HepG2 (cell line): ENCODE results near the gene ZBTB46. TPM values are rescaled to one million over a fixed set of nuclear protein-coding genes. Genes with fewer than 3 reads are reported as not detected.

Source experiments
- FOXM1 ChIP-seq: sonication (generic); formaldehyde crosslinking; IDR thresholded peaks from 2 replicates; pipeline ENCODE4 v1.5.0; 2020; ENCODE audit warnings: missing genetic modification reagents
- RBFOX2 ChIP-seq: fragments of 200-400 bp; formaldehyde crosslinking; IDR thresholded peaks from 2 replicates; pipeline ENCODE4 v1.6.1; 2017; ENCODE audit warnings: low read depth, mild to moderate bottlenecking, low read length
- ZC3H4 ChIP-seq: sonication (generic); formaldehyde crosslinking; IDR thresholded peaks from 2 replicates; pipeline ENCODE4 v1.4.0; 2020; ENCODE audit warnings: missing genetic modification reagents, borderline replicate concordance
- ZFP1 ChIP-seq: IDR thresholded peaks from 2 replicates; pipeline ENCODE4 v1.6.1; 2016
- ZNF142 ChIP-seq: sonication (generic); formaldehyde crosslinking; IDR thresholded peaks from 2 replicates; pipeline ENCODE4 v1.4.0; 2020; ENCODE audit warnings: missing genetic modification reagents
- ZNF263 ChIP-seq: sonication (generic); formaldehyde crosslinking; IDR thresholded peaks from 2 replicates; pipeline ENCODE4 v1.4.0; 2020; ENCODE audit warnings: missing genetic modification reagents
- polyA plus RNA-seq, 8 experiments: library from polyadenylated mRNA; depleted of rRNA in 3 of 8; stranded (reverse) in 7 of 8; unstranded in 1 of 8; fragments of >200 nt; fragmentation: Illumina TruSeq in 4 of 8; extraction: Trizol in 4 of 8; gene quantifications; 2 replicates each; pipeline versions ENCODE4 v1.2.1 to v1.2.3, GENCODE V29; 2011 to 2016; ENCODE audit warnings: low read depth in 4 of 8, missing spikeins in 1 of 8, mixed read lengths in 1 of 8; ENCODE audit not compliant: insufficient read depth in 1 of 8
- total RNA-seq, 5 experiments: library from RNA; depleted of rRNA; stranded (reverse); fragments of >200 nt; fragmentation: Illumina TruSeq; extraction: Trizol; gene quantifications; 2 replicates each; pipeline ENCODE4 v1.2.3, GENCODE V29; 2016; ENCODE audit warnings: low read depth in 1 of 5

ZBTB46 gene
- total and polyA plus RNA-seq, 2 of the 13 experiments (the other 11 are each of a cell fraction or from before 2014, with no cell fraction given) = 1.6 to 13.5 TPM

GRCh38 chr20:63697357-63697867 lies 133.7 kb downstream of the ZBTB46 start (continued):
- TF ChIP-seq ZNF142 (CRISPR knock-in tag) (0 out of 2 replicates have a peak, but pooled peaks have one; percentile 17), ZFP1 (no peak), ZNF263 (CRISPR knock-in tag) (no peak), RBFOX2 (0 out of 2 replicates have a peak, but pooled peaks have one; percentile 5), FOXM1 (CRISPR knock-in tag) (no peak), ZC3H4 (CRISPR knock-in tag) (no peak)
